Neural cell (in vitro differentiated cells): ENCODE measurements around the gene ARL5A. TPM values are rescaled to one million over a fixed set of nuclear protein-coding genes. Genes with fewer than 3 reads are reported as not detected.
"Not testable (repeated sequence)": the region's sequence is repeated elsewhere in the genome, so short reads cannot be mapped to it uniquely, and the experiment has no call there.

Experiments
- H2AFZ ChIP-seq: fragments of 200-600, 300-800 bp; sonication (generic), shearing (Covaris generic); 2 replicates; pipeline ENCODE4 v1.6.0; 2014; ENCODE audit warnings: low read depth, mild to moderate bottlenecking, antibody characterized with exemption, low read length, moderate library complexity
- H3F3A ChIP-seq: fragments of 200-600 bp; shearing (Covaris generic); 2 replicates; pipeline ENCODE4 v1.6.1; 2016; ENCODE audit warnings: mild to moderate bottlenecking, moderate library complexity, mixed read lengths, antibody characterized with exemption, low read length; ENCODE audit not compliant: insufficient read depth, poor library complexity, severe bottlenecking
- H3K27ac ChIP-seq: fragments of 200-600, 300-800 bp; sonication (generic), shearing (Covaris generic); 2 replicates; pipeline ENCODE4 v1.5.1; 2014; ENCODE audit warnings: mild to moderate bottlenecking, low read length, moderate library complexity
- H3K27me3 ChIP-seq: fragments of 300-800, 200-600 bp; sonication (generic), shearing (Covaris generic); 2 replicates; pipeline ENCODE4 v1.6.0; 2014; ENCODE audit warnings: mild to moderate bottlenecking, low read depth, low read length, moderate library complexity; ENCODE audit not compliant: insufficient read depth
- H3K36me3 ChIP-seq: fragments of 300-800, 200-600 bp; sonication (generic), shearing (Covaris generic); 2 replicates; pipeline ENCODE4 v1.5.1; 2014; ENCODE audit warnings: mild to moderate bottlenecking, antibody characterized with exemption, low read length, moderate library complexity; ENCODE audit not compliant: insufficient read depth
- H3K4me2 ChIP-seq: fragments of 300-800, 200-600 bp; sonication (generic), shearing (Covaris generic); 2 replicates; pipeline ENCODE4 v1.6.0; 2014; ENCODE audit warnings: mild to moderate bottlenecking, low read length
- H3K4me3 ChIP-seq: fragments of 300-800, 200-600 bp; sonication (generic), shearing (Covaris generic); 2 replicates; pipeline ENCODE4 v1.5.1; 2014; ENCODE audit warnings: mild to moderate bottlenecking, low read length, moderate library complexity
- H3K79me2 ChIP-seq: fragments of 200-600 bp; shearing (Covaris generic); replicated peaks from 2 replicates; pipeline ENCODE4 v1.6.0; 2014; ENCODE audit warnings: mild to moderate bottlenecking, low read length, moderate library complexity; ENCODE audit not compliant: insufficient read depth
- H3K9ac ChIP-seq: fragments of 300-800, 200-600 bp; sonication (generic), shearing (Covaris generic); 2 replicates; pipeline ENCODE4 v1.6.1; 2016; ENCODE audit warnings: mild to moderate bottlenecking, low read length, mixed read lengths
- H3K9me2 ChIP-seq: fragments of 200-600 bp; shearing (Covaris generic); 2 replicates; pipeline ENCODE4 v1.6.1; 2016; ENCODE audit warnings: mild to moderate bottlenecking, low read length, mixed read lengths; ENCODE audit not compliant: insufficient read depth
- H3K9me3 ChIP-seq: fragments of 200-600, 300-800 bp; sonication (generic), shearing (Covaris generic); 2 replicates; pipeline ENCODE4 v1.6.1; 2016; ENCODE audit warnings: mild to moderate bottlenecking, mixed run types, low read length, moderate library complexity, mixed read lengths
- H4K20me1 ChIP-seq: fragments of 200-600 bp; shearing (Covaris generic); 2 replicates; pipeline ENCODE4 v1.6.1; 2016; ENCODE audit warnings: mild to moderate bottlenecking, mixed run types; ENCODE audit not compliant: insufficient read depth
- CTCF ChIP-seq: fragments of 450-650 bp; IDR thresholded peaks from 2 replicates; pipeline ENCODE4 v1.5.1; 2014; ENCODE audit warnings: antibody characterized with exemption, mild to moderate bottlenecking, moderate library complexity; ENCODE audit not compliant: poor library complexity, severe bottlenecking
- EP300 ChIP-seq: fragments of 450-650 bp; conservative IDR thresholded peaks from 2 replicates; pipeline ENCODE4 v1.6.1; 2014; ENCODE audit warnings: antibody characterized with exemption, mild to moderate bottlenecking, moderate library complexity; ENCODE audit not compliant: poor library complexity, severe bottlenecking
- EZH2 ChIP-seq: fragments of 200-600, 300-800 bp; shearing (Covaris generic), sonication (generic); IDR thresholded peaks from 2 replicates; pipeline ENCODE4 v1.6.1; 2014; ENCODE audit warnings: antibody characterized with exemption, low read length, borderline replicate concordance, mild to moderate bottlenecking; ENCODE audit not compliant: insufficient read depth, poor library complexity, severe bottlenecking
- MXI1 ChIP-seq: fragments of 450-650 bp; conservative IDR thresholded peaks from 2 replicates; pipeline ENCODE4 v1.6.1; 2014; ENCODE audit warnings: antibody characterized with exemption, mild to moderate bottlenecking; ENCODE audit not compliant: poor library complexity, severe bottlenecking
- POLR2AphosphoS5 ChIP-seq: IDR thresholded peaks from 2 replicates; pipeline ENCODE4 v1.6.1; 2012
- RAD21 ChIP-seq: fragments of 450-650 bp; conservative IDR thresholded peaks from 2 replicates; pipeline ENCODE4 v1.6.1; 2014; ENCODE audit warnings: antibody characterized with exemption, mild to moderate bottlenecking, moderate library complexity
- REST ChIP-seq: IDR thresholded peaks from 2 replicates; pipeline ENCODE4 v1.6.1; 2012; ENCODE audit warnings: borderline replicate concordance
- SMC3 ChIP-seq: fragments of 450-650 bp; conservative IDR thresholded peaks from 2 replicates; pipeline ENCODE4 v1.6.1; 2014; ENCODE audit warnings: antibody characterized with exemption, mild to moderate bottlenecking, moderate library complexity; ENCODE audit not compliant: poor library complexity
- TAF1 ChIP-seq: IDR thresholded peaks from 2 replicates; pipeline ENCODE4 v1.6.1; 2012; ENCODE audit warnings: low read depth
- polyA plus RNA-seq: library from polyadenylated mRNA; depleted of rRNA; stranded (reverse); fragments of >200 nt; gene quantifications from 2 replicates; pipeline ENCODE4 v1.2.3, GENCODE V29; 2014

Gene ARL5A
- polyA plus RNA-seq, 1 donor from 2014 or later: 48.5 TPM

DNA sequence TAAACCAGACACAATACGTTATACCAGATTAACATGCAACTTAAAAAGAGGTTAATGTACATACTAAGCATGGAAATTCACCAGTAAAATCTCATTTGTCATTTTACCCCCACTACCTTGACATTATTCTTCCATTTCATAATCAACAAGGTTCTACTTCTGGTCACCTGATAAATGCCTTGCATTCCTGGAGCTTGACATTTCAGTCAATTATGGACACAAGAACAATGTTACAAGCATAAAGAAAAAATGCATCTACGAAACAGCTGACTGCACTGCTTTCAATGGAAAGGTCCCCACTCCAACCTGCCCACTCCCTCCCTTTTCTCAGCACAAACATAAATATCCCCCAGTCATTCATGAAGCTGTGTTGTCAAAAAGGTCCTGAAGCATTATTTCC lies 31.4 kb downstream of the ARL5A start:
- Histone ChIP-seq H3K4me2 (no peak overlapping the region), H3K27me3 (no peaks in the 10 kb centered on the region), H3K4me3 (no peak overlapping the region), H2AFZ (no peak overlapping the region), H3K79me2 (no peaks in the 10 kb centered on the region), H4K20me1 (no peaks in the 10 kb centered on the region), H3K9ac (no peak overlapping the region), H3F3A (peaks cover 5% of the 10 kb centered on the region), H3K36me3 (no peaks in the 10 kb centered on the region), H3K9me3 (no peaks in the 10 kb centered on the region), H3K27ac (peak overlapping the region; percentile 20), H3K9me2 (no peaks in the 10 kb centered on the region)
- TF ChIP-seq EP300: no peak

- peaks cover 6% of the 10 kb centered on the region for H3K36me3 ChIP-seq
- H3K4me2 ChIP-seq: no peak overlapping the region
- no peak overlapping the region for H3K27ac ChIP-seq
- H2AFZ ChIP-seq: no peak overlapping the region
- TF ChIP-seq CTCF: no peak
- TF ChIP-seq POLR2AphosphoS5: no peak
- no peak for TF ChIP-seq REST
- TF ChIP-seq MXI1: no peak
- no peak for TF ChIP-seq RAD21
- TF ChIP-seq EZH2: no peak
- no peak for TF ChIP-seq EP300
- no peak for TF ChIP-seq SMC3
- no peak for TF ChIP-seq TAF1
- H3K9ac ChIP-seq: no peak overlapping the region
- no peaks in the 10 kb centered on the region for H3K9me3 ChIP-seq
- peaks cover 5% of the 10 kb centered on the region for H3F3A ChIP-seq
- H4K20me1 ChIP-seq: no peaks in the 10 kb centered on the region
- H3K9me2 ChIP-seq: no peaks in the 10 kb centered on the region
- no peaks in the 10 kb centered on the region for H3K27me3 ChIP-seq
- H3K4me3 ChIP-seq: no peak overlapping the region
- no peaks in the 10 kb centered on the region for H3K79me2 ChIP-seq
Measured at GRCh38 chr2:151795646-151796240, 32.5 kb downstream of the ARL5A start.

DNA sequence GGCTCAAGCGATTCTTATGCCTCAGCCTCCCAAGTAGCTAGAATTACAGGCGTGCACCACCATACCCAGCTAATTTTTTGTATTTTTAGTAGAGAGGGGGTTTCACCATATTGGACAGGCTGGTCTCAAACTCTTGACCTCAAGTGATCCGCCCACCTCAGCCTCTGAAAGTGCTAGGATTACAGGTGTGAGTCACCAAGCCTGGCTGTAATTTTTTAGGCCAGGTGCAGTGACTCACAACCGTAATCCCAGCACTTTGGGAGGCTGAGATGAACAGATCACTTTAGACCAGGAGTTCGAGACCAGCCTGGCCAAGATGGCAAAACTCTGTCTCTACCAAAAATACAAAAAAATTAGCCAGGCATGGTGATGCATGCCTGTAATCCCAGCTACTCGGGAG lies 33.8 kb downstream of the ARL5A start:
- H3F3A ChIP-seq, H3K27ac ChIP-seq, H3K9me2 ChIP-seq, H3K9ac ChIP-seq, H3K36me3 ChIP-seq, H4K20me1 ChIP-seq, H3K79me2 ChIP-seq, H3K4me3 ChIP-seq, H2AFZ ChIP-seq, H3K4me2 ChIP-seq, H3K9me3 ChIP-seq, H3K27me3 ChIP-seq: not testable (repeated sequence)
